Measurements from ENCODE around the gene ST8SIA1.

ST8SIA1 gene

GRCh38 chr12:22310709-22311108 is 23.8 kb downstream of the ST8SIA1 start:
- CTCF ChIA-PET = no interaction called here

GRCh38 chr12:22310275-22310674 is 24.2 kb downstream of the ST8SIA1 start:
- TF ChIP-seq FOXK2 (IDR thresholded peaks at IDR 0.05) (no peak), NFRKB (IDR thresholded peaks at IDR 0.05) (no peak), LEF1 (IDR thresholded peaks at IDR 0.05; ENCODE audit: borderline replicate concordance) (no peak), ARNT (IDR thresholded peaks at IDR 0.05) (no peak), HDGF (IDR thresholded peaks at IDR 0.05; ENCODE audit: borderline replicate concordance) (no peak), ELF4 (IDR thresholded peaks at IDR 0.05) (no peak), SUZ12 (IDR thresholded peaks at IDR 0.05) (no peak), BHLHE40 (IDR thresholded peaks at IDR 0.05; ENCODE audit: borderline replicate concordance) (no peak), L3MBTL2 (conservative IDR thresholded peaks at IDR 0.05) (no peak), FOXA1 (IDR thresholded peaks at IDR 0.05) (no peak), TARDBP (IDR thresholded peaks at IDR 0.05) (no peak), FOXM1 (IDR thresholded peaks at IDR 0.05; ENCODE audit: borderline replicate concordance) (no peak)
- ChIA-PET POLR2A (no interaction called here), CTCF (no interaction called here)
- DNase-seq (ENCODE audit: extremely low spot score) = no peak

More at GRCh38 chr12:22310709-22311108, 23.8 kb downstream of the ST8SIA1 start:
- DNase-seq (ENCODE audit: extremely low spot score) = no peak
- POLR2A ChIA-PET = no interaction called here
- TF ChIP-seq ELF4 (IDR thresholded peaks at IDR 0.05) (no peak), NFRKB (IDR thresholded peaks at IDR 0.05) (no peak)

- ChIA-PET POLR2A (no interaction called here), CTCF (no interaction called here)
- TF ChIP-seq ELF4 (IDR thresholded peaks at IDR 0.05) (no peak), SP1 (IDR thresholded peaks at IDR 0.05) (no peak), HDGF (IDR thresholded peaks at IDR 0.05; ENCODE audit: borderline replicate concordance) (no peak), ZNF384 (IDR thresholded peaks at IDR 0.05) (no peak), CTBP1 (IDR thresholded peaks at IDR 0.05; ENCODE audit: borderline replicate concordance) (no peak), BHLHE40 (IDR thresholded peaks at IDR 0.05; ENCODE audit: borderline replicate concordance) (no peak), TARDBP (IDR thresholded peaks at IDR 0.05) (no peak), SUZ12 (IDR thresholded peaks at IDR 0.05) (no peak), LEF1 (IDR thresholded peaks at IDR 0.05; ENCODE audit: borderline replicate concordance) (no peak), FOXK2 (IDR thresholded peaks at IDR 0.05) (no peak), NFRKB (IDR thresholded peaks at IDR 0.05) (no peak), L3MBTL2 (conservative IDR thresholded peaks at IDR 0.05) (no peak)
- DNase-seq (ENCODE audit: extremely low spot score) = no peak
Observed at GRCh38 chr12:22307811-22308210, 26.7 kb downstream of the ST8SIA1 start.

- POLR2A ChIA-PET = no interaction called here
- TF ChIP-seq NFRKB (IDR thresholded peaks at IDR 0.05) = no peak
- TF ChIP-seq ELF4 (IDR thresholded peaks at IDR 0.05) = no peak
- no peak for TF ChIP-seq TARDBP (IDR thresholded peaks at IDR 0.05)
- no peak for TF ChIP-seq BHLHE40 (IDR thresholded peaks at IDR 0.05; ENCODE audit: borderline replicate concordance)
- no peak for TF ChIP-seq LEF1 (IDR thresholded peaks at IDR 0.05; ENCODE audit: borderline replicate concordance)
- CTCF ChIA-PET = no interaction called here
- no peak for DNase-seq (ENCODE audit: extremely low spot score)
Observed at GRCh38 chr12:22306311-22306710, 28.2 kb downstream of the ST8SIA1 start.

GRCh38 chr12:22304341-22304740 is 30.2 kb downstream of the ST8SIA1 start:
- no peak for DNase-seq (ENCODE audit: extremely low spot score)
- TF ChIP-seq SP1 (IDR thresholded peaks at IDR 0.05) (no peak), FOXA1 (IDR thresholded peaks at IDR 0.05) (no peak), CTBP1 (IDR thresholded peaks at IDR 0.05; ENCODE audit: borderline replicate concordance) (no peak), ARNT (IDR thresholded peaks at IDR 0.05) (no peak), HDGF (IDR thresholded peaks at IDR 0.05; ENCODE audit: borderline replicate concordance) (no peak), SUZ12 (IDR thresholded peaks at IDR 0.05) (no peak), FOXM1 (IDR thresholded peaks at IDR 0.05; ENCODE audit: borderline replicate concordance) (no peak), L3MBTL2 (conservative IDR thresholded peaks at IDR 0.05) (no peak), ZNF384 (IDR thresholded peaks at IDR 0.05) (no peak)
- POLR2A ChIA-PET = no interaction called here
- CTCF ChIA-PET = no interaction called here

GRCh38 chr12:22299294-22299912 is 35.1 kb downstream of the ST8SIA1 start:
- no peak for DNase-seq (ENCODE audit: extremely low spot score)
- ChIA-PET CTCF (no interaction called here), POLR2A (no interaction called here)
- TF ChIP-seq SUZ12 (IDR thresholded peaks at IDR 0.05) (no peak), ZNF384 (IDR thresholded peaks at IDR 0.05) (no peak), SP1 (IDR thresholded peaks at IDR 0.05) (no peak), CTBP1 (IDR thresholded peaks at IDR 0.05; ENCODE audit: borderline replicate concordance) (no peak), ELF4 (IDR thresholded peaks at IDR 0.05) (no peak), L3MBTL2 (conservative IDR thresholded peaks at IDR 0.05) (no peak), PKNOX1 (IDR thresholded peaks at IDR 0.05) (no peak), ARNT (IDR thresholded peaks at IDR 0.05) (no peak), LEF1 (IDR thresholded peaks at IDR 0.05; ENCODE audit: borderline replicate concordance) (no peak), FOXM1 (IDR thresholded peaks at IDR 0.05; ENCODE audit: borderline replicate concordance) (no peak), FOXK2 (IDR thresholded peaks at IDR 0.05) (no peak), NFRKB (IDR thresholded peaks at IDR 0.05) (no peak), BHLHE40 (IDR thresholded peaks at IDR 0.05; ENCODE audit: borderline replicate concordance) (no peak), FOXA1 (IDR thresholded peaks at IDR 0.05) (no peak)

- CTCF ChIA-PET = no interaction called here
Observed at GRCh38 chr12:22289250-22289649, 45.3 kb downstream of the ST8SIA1 start.

More at GRCh38 chr12:22289250-22289649, 45.3 kb downstream of the ST8SIA1 start:
- POLR2A ChIA-PET = no interaction called here
- TF ChIP-seq ARNT (IDR thresholded peaks at IDR 0.05) (no peak), ZNF384 (IDR thresholded peaks at IDR 0.05) (no peak), FOXK2 (IDR thresholded peaks at IDR 0.05) (no peak)
- DNase-seq (ENCODE audit: extremely low spot score) = no peak
